ENCODE results near the gene FOXP1. TPM values are rescaled to one million over a fixed set of nuclear protein-coding genes. Genes with fewer than 3 reads are reported as not detected.

Gene FOXP1
- total RNA-seq, 1 experiment from 2014 or later, result 75.3 TPM

DNA sequence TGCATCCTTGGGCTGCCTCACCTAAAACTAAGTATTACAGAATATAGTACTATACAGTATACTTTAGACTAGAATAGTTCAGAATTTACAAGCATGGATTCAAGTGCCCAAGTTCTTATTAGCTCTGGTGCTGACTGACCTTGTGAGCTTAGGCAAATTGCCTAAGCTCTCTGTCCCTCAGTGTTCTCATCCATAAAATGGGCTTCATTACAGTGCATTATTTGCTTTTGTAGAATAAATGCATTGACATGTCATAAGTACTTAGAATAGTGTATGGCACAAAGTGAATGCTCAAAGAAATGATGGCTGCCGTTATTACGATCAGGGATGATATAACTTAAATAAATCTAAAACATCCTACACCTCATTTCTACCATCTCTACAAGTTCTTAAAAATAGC, 269.7 kb downstream of the FOXP1 start:
- Histone ChIP-seq H3K9me3 (ENCODE audit: control insufficient read depth, low read depth, low read length) (no peaks in the 10 kb centered on the region), H3K18ac (ENCODE audit: insufficient read length, low read depth, low read length) (no peak overlapping the region), H3K4me2 (ENCODE audit: insufficient read depth, insufficient read length, low read length) (no peak overlapping the region), H3K79me1 (ENCODE audit: insufficient read depth, low read depth, low read length, poor library complexity, severe bottlenecking) (no peaks in the 10 kb centered on the region), H2BK120ac (ENCODE audit: low read depth, low read length, poor library complexity, severe bottlenecking) (no peak overlapping the region), H3K27me3 (ENCODE audit: insufficient read depth, low read length) (no peaks in the 10 kb centered on the region), H2AFZ (ENCODE audit: low read length) (no peak overlapping the region), H2BK12ac (ENCODE audit: insufficient read length, low read depth, low read length) (no peak overlapping the region), H3K56ac (ENCODE audit: insufficient read length, low read depth, low read length) (no peak overlapping the region), H2BK15ac (ENCODE audit: low read depth, low read length) (no peak overlapping the region), H3K14ac (ENCODE audit: insufficient read depth, low read length) (no peak overlapping the region), H3K9ac (ENCODE audit: extremely low read depth, insufficient read length, low read length) (no peak overlapping the region), H4K20me1 (ENCODE audit: control insufficient read depth, insufficient read depth, insufficient read length) (no peaks in the 10 kb centered on the region), H3T11ph (ENCODE audit: low read length) (no peak overlapping the region), H3K4me1 (ENCODE audit: insufficient read depth, low read length) (no peaks in the 10 kb centered on the region), H4K5ac (ENCODE audit: insufficient read length, low read depth, low read length) (no peak overlapping the region), H3K4ac (ENCODE audit: low read depth, low read length) (no peak overlapping the region), H3K27ac (ENCODE audit: insufficient read length, low read depth, low read length) (no peak overlapping the region), H2BK20ac (ENCODE audit: low read depth, low read length, poor library complexity, severe bottlenecking) (no peak overlapping the region), H3K23me2 (ENCODE audit: insufficient read length, low read depth, low read length, poor library complexity, severe bottlenecking) (no peaks in the 10 kb centered on the region), H2BK5ac (ENCODE audit: insufficient read length, low read length) (no peak overlapping the region), H4K91ac (ENCODE audit: insufficient read length, low read depth, low read length) (no peak overlapping the region), H3K79me2 (ENCODE audit: insufficient read depth, low read length) (no peaks in the 10 kb centered on the region), H3K23ac (ENCODE audit: insufficient read length, low read depth, low read length) (no peak overlapping the region), H4K8ac (replicated peaks; ENCODE audit: insufficient read length, low read depth, low read length) (no peak overlapping the region), H2AK5ac (ENCODE audit: insufficient read length, low read length) (no peak overlapping the region)
- Mint-ChIP-seq H3K36me3 (ENCODE audit: insufficient read depth in 1 of 3, low read depth in 3 of 3) (no peaks in the 10 kb centered on the region), H3K4me1 (peaks cover 22 to 29% of the 10 kb centered on the region in 2 experiments), H3K27ac (no peak overlapping the region), H3K27me3 (ENCODE audit: low read depth) (no peaks in the 10 kb centered on the region), H3K4me3 (no peak overlapping the region), H3K9me3 (no peaks in the 10 kb centered on the region)
- TF ChIP-seq CTCF (conservative IDR thresholded peaks at IDR 0.05), result no peak
- WGBS (ENCODE audit: extremely low coverage, insufficient read length, low lambda C conversion rate), result no CpG with 5 or more reads among the region's 2 CpGs
- no peak for DNase-seq

All from H9 (cell line).